GM18508 (cell line): ENCODE measurements around the gene RIPK4.
"Not testable (repeated sequence)": the region's sequence is repeated elsewhere in the genome, so short reads cannot be mapped to it uniquely, and the experiment has no call there.

ENCODE experiments used
- ATAC-seq: cut with Tn5 transposase; IDR thresholded peaks from one replicate; pipeline ENCODE4 v1.9.1; 2021; ENCODE audit warnings: moderate number of reproducible peaks; ENCODE audit not compliant: insufficient read depth, unreplicated experiment

The RIPK4 gene

DNA sequence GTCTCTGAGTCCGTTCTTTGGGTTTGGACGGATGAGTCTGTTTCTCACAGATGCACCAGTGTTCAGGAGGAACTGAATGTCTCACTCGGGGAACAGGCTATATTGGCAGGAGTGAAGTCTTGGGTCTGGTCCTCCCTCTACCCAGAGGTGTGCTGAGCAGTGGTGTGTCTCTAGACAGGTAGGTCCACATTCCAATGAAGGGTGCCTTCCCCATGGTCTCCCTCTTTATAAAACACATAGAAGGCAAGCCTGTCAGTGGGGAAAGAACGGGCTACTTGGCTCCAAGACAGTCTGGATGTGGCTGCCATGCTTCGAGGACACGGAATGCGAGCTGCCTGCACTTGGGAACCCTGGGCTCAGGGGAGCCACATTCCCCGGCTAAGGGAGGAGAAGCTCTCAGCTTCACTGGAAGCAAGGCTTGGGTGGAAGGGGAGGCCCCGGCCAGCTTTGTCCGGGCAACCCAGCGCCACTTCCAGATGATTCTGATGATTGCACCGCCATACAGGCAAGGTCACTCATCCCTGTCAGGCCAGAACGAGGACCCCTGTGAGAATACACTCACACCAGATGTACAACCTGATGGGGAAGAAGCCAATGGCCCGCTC lies 29.7 kb upstream of the RIPK4 start:
- no peak for ATAC-seq

DNA sequence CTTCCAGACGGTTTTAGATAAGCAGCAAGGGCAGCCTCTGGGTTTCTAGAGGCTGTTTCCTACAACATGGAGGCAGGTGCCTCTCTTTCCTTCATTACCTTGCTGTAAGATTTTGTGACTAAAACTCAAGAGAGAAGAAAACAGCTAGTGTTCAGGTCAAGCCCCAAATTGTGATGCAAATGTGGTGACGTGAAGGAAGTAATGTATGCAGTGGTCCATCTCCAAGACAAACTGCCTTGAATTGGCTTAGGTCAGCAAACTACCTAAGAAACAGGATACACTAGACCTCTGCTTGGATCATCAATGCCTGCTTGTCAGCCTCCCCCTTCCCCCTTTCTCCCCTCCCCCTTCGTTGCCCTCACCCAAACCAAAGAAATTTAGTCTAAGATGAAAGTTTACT lies 28.9 kb upstream of the RIPK4 start:
- ATAC-seq, result no peak

DNA sequence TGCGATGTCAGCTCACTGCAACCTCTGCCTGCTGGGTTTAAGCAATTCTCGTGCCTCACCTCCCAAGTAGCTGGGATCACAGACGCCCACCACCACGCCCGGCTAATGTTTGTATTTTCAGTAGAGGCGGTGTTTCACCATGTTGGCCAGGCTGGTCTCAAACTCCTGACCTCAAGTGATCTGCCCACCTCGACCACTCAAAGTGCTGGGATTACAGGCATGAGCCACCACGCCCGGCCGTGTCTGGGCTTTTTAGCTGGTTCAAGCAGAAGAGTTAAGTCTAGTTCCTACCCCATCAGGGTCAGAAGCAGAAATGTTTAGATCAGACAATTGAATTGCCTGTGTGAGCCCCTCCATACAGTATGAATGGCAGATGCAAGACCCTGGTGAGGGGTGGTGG lies 27.7 kb upstream of the RIPK4 start:
- no peak for ATAC-seq

DNA sequence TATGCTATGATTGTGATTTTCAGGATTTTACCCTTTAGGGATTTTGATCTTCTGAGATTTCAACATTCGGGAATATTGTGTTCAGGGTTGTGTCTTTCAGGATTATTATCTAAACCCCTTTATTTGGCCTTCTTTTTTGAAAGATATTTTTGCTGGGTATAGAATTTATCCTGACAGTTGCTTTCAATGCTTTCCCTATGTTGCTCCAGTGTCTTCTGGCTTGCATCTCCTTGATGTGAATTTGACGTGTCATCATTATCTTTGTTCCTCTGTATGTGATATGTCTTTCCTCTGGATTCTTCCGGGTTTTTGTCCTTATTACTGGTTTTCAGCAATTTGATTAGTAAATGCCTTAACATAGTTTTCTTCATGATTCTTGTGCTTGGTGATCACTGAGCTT lies 25.9 kb upstream of the RIPK4 start:
- ATAC-seq, result no peak

DNA sequence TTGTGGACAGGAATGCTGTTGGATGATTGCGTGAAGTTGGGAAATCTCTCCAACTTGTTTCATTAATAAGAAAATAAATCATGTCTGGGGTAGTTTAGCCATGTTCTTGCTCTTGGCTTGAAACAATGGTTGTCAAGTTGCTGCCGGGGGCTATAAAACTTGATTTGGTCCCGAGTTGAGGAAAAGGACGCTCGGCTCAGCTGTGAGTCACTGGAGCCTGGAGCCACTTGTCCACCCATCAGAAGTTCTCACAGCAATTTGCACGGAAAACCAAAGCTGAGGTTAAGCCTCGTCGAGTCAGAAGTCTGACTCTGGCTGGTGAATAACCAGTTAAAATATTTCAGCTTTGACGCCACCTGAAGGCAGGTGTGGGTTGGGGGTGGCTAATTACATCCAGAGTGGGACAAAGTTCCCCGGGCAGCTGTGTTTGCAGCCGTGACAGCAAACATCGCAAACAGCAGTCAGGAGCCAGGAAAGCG lies 19.7 kb upstream of the RIPK4 start:
- no peak for ATAC-seq

DNA sequence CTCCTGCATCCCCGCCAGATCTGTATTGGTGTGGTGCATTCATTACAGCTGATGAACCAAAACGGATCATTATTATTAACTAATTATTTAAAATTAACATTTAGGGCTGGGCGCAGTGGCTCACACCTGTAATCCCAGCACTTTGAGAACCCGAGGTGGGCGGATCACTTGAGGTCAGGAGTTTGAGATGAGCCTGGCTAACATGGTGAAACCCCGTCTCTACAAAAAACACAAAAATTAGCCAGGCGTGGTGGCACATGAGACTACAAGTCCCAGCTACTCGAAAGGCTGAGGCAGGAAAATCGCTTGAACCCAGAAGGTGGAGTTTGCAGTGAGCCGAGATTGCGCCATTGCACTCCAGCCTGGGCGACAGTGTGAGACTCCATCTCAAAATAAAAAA lies 18.4 kb upstream of the RIPK4 start:
- ATAC-seq, result not testable (repeated sequence)

DNA sequence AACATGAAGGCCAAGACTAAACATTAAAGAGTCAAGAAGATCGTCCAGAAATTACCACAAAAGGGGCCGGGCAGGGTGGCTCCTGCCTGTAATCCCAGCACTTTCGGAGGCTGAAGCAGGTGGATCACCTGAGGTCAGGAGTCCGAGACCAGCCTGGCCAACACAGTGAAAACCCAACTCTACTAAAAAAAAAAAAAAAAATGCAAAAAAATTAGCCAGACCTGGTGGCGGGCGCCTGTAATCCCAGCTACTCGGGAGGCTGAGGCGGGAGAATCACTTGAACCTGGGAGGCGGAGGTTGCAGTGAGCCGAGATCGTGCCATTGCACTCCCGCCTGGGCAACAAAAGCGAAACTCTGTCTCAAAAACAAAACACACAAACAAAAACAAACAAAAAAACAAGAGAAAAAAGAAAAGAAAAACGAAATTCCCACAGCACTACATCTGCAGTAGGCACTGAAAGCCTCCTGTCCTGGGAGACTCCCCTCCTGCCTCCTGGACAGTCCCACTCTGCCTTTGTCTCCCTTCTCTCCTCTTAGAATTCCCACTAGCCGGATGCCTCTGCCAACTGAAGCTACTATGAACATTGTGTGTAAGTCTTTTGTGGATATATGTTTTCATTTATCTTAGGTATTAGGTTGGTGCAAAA lies 17.7 kb upstream of the RIPK4 start:
- ATAC-seq, result no peak

DNA sequence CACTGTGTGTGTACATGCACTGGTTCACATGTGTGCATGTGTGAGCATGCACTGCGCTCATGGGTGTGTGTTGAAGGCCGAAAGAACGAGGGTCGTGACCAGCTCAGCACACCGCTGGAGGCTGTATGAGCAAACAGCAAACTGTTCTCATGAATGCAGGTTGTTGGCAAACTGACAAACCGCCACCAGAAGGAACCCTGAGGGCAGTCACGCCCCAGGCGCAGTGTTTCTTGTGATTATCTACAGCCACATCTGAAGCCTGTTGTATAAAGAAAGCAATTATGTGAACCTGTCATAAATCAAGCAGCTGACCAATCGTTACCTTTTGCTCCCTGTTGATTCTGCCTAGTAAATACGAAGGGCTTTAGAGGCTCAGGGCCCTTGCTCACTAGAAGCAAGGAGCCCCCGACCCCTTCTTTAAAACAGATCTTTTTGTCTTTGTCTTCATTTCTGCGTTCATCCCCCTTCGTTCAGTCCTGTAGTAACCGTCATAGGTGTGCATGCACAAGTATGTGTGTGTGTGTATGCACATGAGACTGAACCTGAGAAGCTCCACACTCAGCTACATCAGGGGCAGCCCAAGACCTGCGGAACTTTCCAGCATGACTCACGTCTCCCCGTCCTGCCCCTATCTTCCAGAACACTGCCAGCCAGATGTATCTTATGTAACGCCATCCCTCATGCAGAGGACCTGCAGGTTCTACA lies 16.8 kb upstream of the RIPK4 start:
- ATAC-seq, result no peak

DNA sequence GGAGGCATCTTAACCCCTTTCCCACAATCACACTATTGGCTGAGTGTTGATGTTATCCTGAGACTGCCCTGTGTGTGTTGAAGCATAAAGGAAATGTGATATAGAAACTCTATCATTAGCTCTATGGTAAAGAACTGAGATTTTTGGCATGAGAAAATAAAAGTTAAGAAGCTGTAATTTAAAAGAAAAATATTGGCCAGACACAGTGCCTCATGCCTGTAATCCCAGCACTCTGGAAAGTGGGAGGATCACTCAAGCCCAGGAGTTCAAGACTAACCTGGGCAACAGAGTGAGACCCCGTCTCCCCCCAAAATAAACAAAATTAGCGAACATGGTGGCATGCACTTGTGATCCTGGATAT lies 14.2 kb upstream of the RIPK4 start:
- no peak for ATAC-seq

DNA sequence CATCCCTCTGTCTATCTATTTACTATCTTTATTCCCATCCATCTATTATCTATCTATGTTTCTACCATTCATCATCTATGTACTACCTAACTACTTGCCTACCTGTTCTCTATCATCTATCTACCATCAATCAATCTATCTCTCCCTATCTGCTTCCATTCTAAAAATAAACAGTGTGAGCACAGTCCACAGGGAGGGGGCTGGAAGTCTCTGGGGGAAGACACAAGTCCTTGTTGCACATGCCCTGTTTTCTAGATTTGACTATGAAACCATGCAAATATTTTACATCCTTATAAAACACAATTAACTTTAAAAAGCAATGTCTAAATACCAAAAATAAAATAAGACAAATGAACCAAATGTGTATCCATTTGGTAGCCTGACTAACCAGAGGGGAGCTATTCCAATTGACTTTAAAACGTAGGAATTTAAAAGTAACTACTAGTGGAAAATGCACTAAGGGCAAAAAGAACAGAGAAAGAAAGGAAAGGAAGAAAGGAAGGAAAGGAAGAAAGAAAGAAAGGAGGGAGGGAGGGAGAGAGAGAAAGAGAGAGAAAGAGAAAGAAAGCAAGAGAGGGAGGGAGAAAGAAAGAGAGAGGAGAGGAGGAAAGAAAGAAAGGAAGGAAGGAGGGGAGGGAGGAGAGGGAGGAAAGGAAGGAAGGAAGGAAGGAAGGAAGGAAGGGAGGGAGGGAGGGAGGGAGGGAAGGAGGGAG lies 13.6 kb upstream of the RIPK4 start:
- ATAC-seq, result no peak

DNA sequence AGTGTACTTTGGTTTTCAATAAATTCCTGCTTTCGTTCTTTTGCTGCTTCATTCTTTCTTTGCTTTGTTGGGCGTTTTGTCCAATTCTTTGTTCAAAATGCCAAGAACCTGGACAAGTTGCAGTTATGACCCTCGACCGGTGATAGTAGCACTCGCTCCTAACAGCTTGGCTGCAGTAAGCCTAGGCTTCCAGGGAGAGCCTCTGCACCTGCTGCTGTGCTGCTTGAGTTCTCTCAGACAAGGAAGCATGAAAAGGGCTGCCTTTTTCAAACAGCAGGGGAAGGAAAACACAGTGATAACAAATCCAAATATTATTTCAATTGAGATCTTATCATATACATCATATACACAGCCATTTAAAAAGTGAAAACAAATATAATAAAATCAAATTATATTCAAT lies 12.8 kb upstream of the RIPK4 start:
- ATAC-seq, result no peak

DNA sequence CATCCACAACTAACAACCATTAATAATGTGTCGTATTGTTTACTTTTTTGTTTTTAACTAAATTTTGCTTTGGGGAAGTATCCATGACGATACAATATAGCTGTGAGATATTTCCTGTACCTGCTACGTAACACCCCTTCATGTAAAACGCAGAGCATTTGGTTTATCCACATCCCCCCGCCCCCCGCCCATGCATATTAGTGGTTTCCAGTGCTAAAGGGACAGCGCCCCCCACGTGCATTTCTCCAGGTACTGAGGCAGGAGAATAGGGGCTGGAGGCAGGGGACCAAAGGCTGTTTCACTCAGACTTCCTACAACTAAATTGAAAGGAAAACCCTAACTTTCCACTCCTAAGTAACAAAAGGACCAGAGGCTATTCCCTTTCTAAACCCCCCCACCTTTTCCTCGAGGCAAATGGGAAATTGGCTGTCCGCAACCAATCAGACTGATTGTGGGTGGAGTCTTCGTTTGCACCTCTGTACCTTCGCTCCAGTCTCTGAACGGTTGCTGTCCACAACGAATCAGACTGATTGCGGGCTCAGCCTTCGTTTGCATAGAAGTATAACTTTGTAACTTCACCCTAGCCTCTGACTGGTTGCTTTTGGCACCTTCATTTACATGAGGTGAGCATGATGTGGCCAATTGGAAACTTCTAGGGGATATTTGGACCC lies 12.2 kb upstream of the RIPK4 start:
- no peak for ATAC-seq

DNA sequence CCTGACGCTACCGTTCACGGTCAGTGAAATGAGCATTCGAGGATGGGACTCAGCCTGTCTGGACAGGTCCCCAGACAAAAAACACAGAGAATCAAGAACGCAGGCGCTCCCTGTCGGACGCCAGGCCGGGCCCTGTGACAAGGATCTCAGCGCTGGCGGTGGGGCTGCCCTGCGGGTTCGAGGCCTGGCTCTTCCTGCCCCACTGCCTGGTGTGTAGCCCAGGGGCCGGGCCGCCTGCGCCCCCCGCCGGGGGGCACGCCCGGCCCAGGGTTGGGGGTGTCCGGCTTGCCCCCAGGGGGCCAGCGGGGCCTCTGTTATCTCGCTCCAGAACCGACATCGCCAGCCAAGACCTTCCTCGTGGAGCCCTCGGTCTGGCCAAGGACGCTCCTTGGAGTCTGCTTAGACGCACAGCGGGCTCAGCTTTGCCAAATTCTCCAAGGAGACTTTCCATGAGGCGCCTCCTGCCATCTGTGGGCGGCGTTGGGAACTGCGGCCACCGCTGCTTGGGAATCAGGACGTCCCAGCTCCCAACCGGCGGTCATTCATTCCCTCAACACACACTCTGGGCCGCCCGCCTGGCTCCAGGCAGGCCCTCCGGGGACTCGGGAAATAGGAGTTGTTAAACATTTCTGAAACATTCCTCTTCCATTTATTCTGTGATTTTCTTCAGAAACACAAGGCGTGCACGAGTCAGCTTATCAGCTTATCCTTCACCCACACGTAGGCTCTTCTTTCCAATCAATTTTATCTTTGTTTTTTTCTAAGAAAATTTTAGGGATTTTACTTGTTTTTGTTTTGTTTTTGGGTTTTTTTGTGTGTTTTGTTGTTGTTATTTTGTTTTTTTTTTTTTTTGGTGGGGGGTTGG lies 11.3 kb upstream of the RIPK4 start:
- no peak for ATAC-seq

DNA sequence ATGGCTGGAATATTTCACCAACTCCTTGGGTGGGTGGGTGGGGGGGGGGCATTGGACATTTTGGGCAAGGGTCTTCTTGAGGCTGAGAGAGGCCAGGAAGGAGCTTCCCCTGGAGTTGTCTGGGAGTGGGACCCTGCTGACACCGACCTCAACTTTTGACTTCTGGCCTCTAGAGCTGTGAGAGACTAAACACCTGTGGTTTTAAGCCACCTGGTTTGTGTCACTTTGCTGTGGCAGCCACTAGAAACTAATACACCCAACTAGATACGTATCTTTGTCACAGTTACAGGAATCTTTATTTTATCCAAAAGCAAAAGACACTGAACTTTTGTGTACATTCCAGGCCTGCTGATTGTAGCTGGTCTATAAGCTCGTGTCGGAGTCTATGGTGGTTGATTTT lies 9.9 kb upstream of the RIPK4 start:
- ATAC-seq, result no peak

DNA sequence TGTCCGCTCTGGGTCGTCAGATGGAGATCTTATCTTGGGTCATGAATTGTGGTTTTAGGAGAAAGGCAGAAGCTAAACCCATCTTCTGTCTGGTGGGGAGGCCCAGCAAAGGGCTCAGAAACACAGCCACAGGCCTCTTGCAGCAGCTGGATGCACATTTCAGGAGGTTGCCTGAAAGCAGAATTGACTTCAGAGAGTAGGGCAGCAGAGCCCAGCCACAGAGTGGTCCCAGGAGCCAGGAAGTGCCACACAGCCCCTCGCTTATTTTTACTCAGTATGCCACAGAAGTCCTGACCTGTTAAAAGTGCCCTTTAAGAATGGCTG lies 8.3 kb upstream of the RIPK4 start:
- ATAC-seq, result no peak

DNA sequence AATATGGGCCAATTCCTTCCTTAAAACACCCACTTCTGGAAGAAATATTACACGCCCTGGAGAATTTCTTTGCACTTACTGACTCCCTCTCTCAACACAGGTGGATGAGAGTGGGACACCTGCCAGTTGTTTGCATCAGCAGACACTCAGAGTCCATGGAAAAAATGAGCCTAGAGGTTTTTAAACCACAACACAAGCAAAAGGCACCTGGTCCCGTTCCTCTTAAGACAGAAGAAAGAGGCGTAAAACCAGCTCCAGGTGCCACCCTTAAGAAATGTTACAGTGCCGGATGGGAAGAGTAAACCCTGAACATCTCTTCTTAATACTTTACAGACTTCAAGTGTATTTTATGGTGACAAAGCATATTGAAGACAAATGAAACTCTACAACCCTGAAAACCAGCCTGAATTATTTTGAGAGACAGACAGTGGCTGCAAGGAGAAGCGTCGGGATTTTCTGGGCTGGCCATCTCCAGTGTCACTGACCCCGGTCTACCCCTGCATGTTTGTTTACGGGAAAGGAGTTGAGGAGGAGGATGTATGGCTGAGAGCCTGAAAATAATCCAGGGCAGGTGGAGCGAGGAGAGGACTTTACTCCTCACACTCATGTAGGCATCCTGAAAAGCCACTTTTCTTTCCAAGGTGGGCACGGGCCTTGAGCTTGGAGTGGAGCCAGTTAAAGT lies 7.8 kb upstream of the RIPK4 start:
- ATAC-seq, result no peak

DNA sequence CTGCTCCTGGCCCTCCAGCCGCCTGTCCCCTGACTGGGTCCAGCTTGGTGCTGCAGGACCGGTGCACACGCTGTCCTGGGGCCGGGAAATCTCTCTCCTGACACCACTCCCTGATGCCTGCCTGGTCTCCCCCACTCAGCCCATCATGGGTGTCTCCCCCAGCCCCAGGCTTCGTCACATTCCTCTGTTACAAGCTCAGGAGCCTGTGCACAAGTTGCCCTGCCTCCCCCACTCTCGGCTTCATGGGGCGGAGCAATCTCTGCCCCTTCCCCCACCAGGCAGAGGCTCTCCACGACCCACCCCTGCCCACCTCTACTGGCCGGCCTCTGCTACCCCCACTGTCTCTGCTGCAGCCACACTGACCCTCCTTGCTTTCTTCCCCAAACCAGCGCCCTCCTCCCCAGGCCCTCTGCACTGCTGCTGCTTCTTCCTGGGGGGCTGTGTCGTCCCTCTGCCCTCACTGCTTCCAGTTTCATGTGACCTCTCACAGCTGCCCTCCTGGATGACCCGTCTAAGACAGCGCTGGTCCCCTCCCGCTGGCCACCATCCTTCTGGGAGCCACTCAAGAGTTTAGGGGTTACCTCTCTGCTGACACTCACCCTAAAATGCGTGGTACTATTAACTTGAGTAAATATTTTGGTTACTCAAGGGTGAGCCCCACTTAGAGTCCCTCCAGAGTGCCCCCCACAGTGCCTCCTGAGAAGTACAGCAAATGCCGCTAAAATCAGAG lies 5.7 kb upstream of the RIPK4 start:
- ATAC-seq, result no peak

DNA sequence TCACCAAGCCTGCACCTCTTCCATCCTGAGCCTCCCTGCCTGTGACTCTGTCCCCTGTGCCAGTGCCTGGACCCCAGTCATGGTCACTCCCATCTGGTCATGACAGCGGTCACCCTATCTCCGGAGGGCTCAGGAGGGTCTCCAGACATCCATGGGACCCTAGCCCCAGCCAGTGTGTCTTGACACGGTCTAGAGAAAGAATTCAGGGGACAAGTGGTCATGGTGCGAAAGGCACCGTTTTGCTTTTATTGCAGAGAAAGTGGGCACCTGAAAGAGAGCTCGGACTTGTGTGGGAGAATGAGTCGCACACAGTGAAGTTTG lies 4.7 kb upstream of the RIPK4 start:
- ATAC-seq, result no peak
